ENCODE measurements around the gene RAB33B. TPM values are rescaled to one million over a fixed set of nuclear protein-coding genes. Genes with fewer than 3 reads are reported as not detected.

RAB33B gene
- total and polyA plus RNA-seq, 9 of the 15 experiments (the other 6 are each of a cell fraction or from before 2014, with no cell fraction given): 1.7 to 3.7 (median 3.0) TPM

DNA sequence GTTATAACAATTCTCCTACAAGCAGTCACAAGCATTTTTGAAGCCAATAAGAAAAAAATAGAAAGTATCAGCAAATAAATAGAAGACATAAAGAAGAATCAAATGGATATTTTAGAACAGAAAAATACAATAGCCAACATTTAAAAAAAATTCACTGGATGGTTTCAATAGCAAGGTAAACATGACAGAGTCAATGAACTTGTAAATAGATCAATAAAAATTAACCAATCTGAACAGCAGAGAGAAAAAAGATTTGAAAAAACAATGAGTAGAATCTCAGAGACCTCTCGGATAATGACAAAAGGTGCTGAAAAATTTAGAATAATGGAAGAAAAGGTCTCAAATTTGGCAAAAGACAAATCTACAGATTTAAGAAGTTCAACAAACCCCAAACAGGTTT, 33.3 kb upstream of the RAB33B start:
- Histone ChIP-seq H3K9me1 (ENCODE audit: control insufficient read depth, insufficient read depth, low read length) (no peaks in the 10 kb centered on the region), H3K79me2 (ENCODE audit: control insufficient read depth, insufficient read depth, low read length) (no peaks in the 10 kb centered on the region), H3K4me2 (ENCODE audit: insufficient read depth, low read length) (no peak overlapping the region), H3K36me3 (ENCODE audit: control insufficient read depth, insufficient read depth, low read length) (0 out of 3 replicates have a peak, but pooled peaks cover 2% of the 10 kb centered on the region), H3K27ac (ENCODE audit: extremely low read depth, low read depth, low read length) (no peak overlapping the region), H4K20me1 (replicated peaks; ENCODE audit: control insufficient read depth, insufficient read depth, low read length) (no peaks in the 10 kb centered on the region), H3K9me3 (replicated peaks; ENCODE audit: control insufficient read depth, insufficient read depth, low read depth, low read length) (no peaks in the 10 kb centered on the region), H2AFZ (ENCODE audit: low read depth, low read length) (no peak overlapping the region), H3K9ac (ENCODE audit: insufficient read depth in 1 of 2, low read depth in 2 of 2, low read length in 2 of 2) (no peak overlapping the region), H3K4me1 (replicated peaks in 1 of 2; ENCODE audit: control insufficient read depth in 2 of 2, insufficient read depth in 2 of 2, low read length in 2 of 2) (no peaks in the 10 kb centered on the region), H3K27me3 (ENCODE audit: control insufficient read depth in 2 of 2, insufficient read depth in 2 of 2, low read length in 2 of 2) (no peaks in the 10 kb centered on the region), H3K4me3 (no peak overlapping the region)
- in situ Hi-C loops (cut with MboI): no loop called here
- no peak for FAIRE-seq
- no TSS peak for BruUV-seq (replicated peaks)
- intact Hi-C loops (cut with micrococcal nuclease): no loop called here
- ATAC-seq: no peak
- ChIA-PET POLR2A (interaction anchor here (0.7 to 1.1 kb wide), 2 partner anchors 19 to 398 kb away, joined by 3 to 4 read pairs; no protein-coding TSS in a partner anchor), CTCF (ENCODE audit: low intra/inter-chr PET ratio) (no interaction called here)
- no peak for DNase-seq (ENCODE audit: extremely low read depth in 1 of 4, low spot score in 3 of 4)
- TF ChIP-seq ZNF316 (IDR thresholded peaks at IDR 0.05) (no peak), EGR1 (conservative IDR thresholded peaks at IDR 0.05) (no peak), RFX5 (IDR thresholded peaks at IDR 0.05; ENCODE audit: low read depth, low read length) (no peak), MXI1 (IDR thresholded peaks at IDR 0.05; ENCODE audit: low read depth, low read length) (no peak), ETV6 (IDR thresholded peaks at IDR 0.05; ENCODE audit: borderline replicate concordance in 1 of 2, low read depth in 2 of 2, low read length in 1 of 2) (no peak), ETV6 (CRISPR knock-in tag; IDR thresholded peaks at IDR 0.05; ENCODE audit: borderline replicate concordance) (no peak), BDP1 (IDR thresholded peaks at IDR 0.05; ENCODE audit: insufficient read depth, insufficient read length) (no peak), NCOA1 (IDR thresholded peaks at IDR 0.05; ENCODE audit: low read depth) (no peak)
- 74% methylated on average over 1 of the region's 1 CpG for WGBS (ENCODE audit: insufficient coverage, low coverage, missing lambda C conversion rate)

DNA sequence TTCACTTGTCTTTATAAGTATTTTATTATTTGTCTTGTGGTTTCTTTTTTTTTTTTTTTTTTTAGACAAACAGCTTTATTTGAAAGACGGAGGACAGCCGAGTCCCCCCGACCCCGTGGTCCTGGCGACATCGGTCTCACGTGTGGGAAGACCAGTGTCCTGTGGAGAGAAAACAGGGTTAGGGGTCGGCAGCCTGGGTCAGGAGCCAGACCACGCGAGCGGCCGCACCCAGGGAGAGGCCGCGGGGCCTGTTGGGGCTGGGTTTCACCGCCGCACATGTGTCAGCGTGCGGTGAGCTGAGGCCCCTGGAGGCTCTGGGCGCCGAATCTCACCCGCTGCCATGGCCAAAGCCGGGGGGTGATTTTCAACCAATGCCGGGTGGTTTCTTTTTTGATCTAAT, 17.8 kb upstream of the RAB33B start:
- Histone ChIP-seq H3K36me3 (ENCODE audit: control insufficient read depth, insufficient read depth, low read length) (0 out of 3 replicates have a peak, but pooled peaks cover 7% of the 10 kb centered on the region), H2AFZ (ENCODE audit: low read depth, low read length) (no peak overlapping the region), H3K27ac (ENCODE audit: extremely low read depth, low read depth, low read length) (no peak overlapping the region), H3K9ac (ENCODE audit: insufficient read depth in 1 of 2, low read depth in 2 of 2, low read length in 2 of 2) (no peak overlapping the region), H4K20me1 (replicated peaks; ENCODE audit: control insufficient read depth, insufficient read depth, low read length) (no peaks in the 10 kb centered on the region), H3K9me3 (replicated peaks; ENCODE audit: control insufficient read depth, insufficient read depth, low read depth, low read length) (peaks cover 9% of the 10 kb centered on the region), H3K4me3 (no peak overlapping the region), H3K79me2 (ENCODE audit: control insufficient read depth, insufficient read depth, low read length) (no peaks in the 10 kb centered on the region), H3K4me2 (ENCODE audit: insufficient read depth, low read length) (no peak overlapping the region), H3K9me1 (ENCODE audit: control insufficient read depth, insufficient read depth, low read length) (no peaks in the 10 kb centered on the region), H3K27me3 (ENCODE audit: control insufficient read depth in 2 of 2, insufficient read depth in 2 of 2, low read length in 2 of 2) (no peaks in the 10 kb centered on the region), H3K4me1 (replicated peaks in 1 of 2; ENCODE audit: control insufficient read depth in 2 of 2, insufficient read depth in 2 of 2, low read length in 2 of 2) (no peaks in the 10 kb centered on the region)
- ATAC-seq (no peak), FAIRE-seq (no peak), DNase-seq (ENCODE audit: extremely low read depth in 1 of 4, low spot score in 3 of 4) (peak in 2 of 4 experiments; percentile 12 to 20)
- POLR2A ChIA-PET: no interaction called here
- no TSS peak for BruUV-seq (replicated peaks)
- intact Hi-C loops (cut with micrococcal nuclease) (no loop called here), in situ Hi-C loops (cut with MboI) (no loop called here)
- CTCF ChIA-PET (ENCODE audit: low intra/inter-chr PET ratio): no interaction called here
- 95% methylated on average over 16 of the region's 23 CpGs for WGBS (ENCODE audit: insufficient coverage, low coverage, missing lambda C conversion rate)
- TF ChIP-seq RBM14 (IDR thresholded peaks at IDR 0.05; ENCODE audit: borderline replicate concordance, insufficient read depth, low read depth, low read length) (no peak), ZNF431 (CRISPR knock-in tag; IDR thresholded peaks at IDR 0.05) (no peak)

All from K562 (cell line).